ENCODE data around the gene DSG3.

Gene DSG3

GRCh38 chr18:31454066-31454708, 6.6 kb downstream of the DSG3 start:
- H3K4me2 ChIP-seq (ENCODE audit: low read length): no peak overlapping the region
- H3K79me2 ChIP-seq (ENCODE audit: low read length): no peaks in the 10 kb centered on the region
- H3K9me3 ChIP-seq (ENCODE audit: insufficient read depth, low read length): no peaks in the 10 kb centered on the region
- no peaks in the 10 kb centered on the region for H3K27me3 ChIP-seq (ENCODE audit: low read depth, low read length)
- H4K20me1 ChIP-seq (ENCODE audit: insufficient read depth, low read length): no peaks in the 10 kb centered on the region
- H3K27ac ChIP-seq (ENCODE audit: low read length): no peak overlapping the region
- no peak for TF ChIP-seq EZH2phosphoT487 (IDR thresholded peaks at IDR 0.05; ENCODE audit: low read depth)
- no peak for TF ChIP-seq CTCF (IDR thresholded peaks at IDR 0.05; ENCODE audit: low read depth, low read length)
- no peaks in the 10 kb centered on the region for H3K4me1 ChIP-seq (ENCODE audit: low read length)
- H3K36me3 ChIP-seq (replicated peaks; ENCODE audit: low read depth, low read length): no peaks in the 10 kb centered on the region
- H3K4me3 ChIP-seq (ENCODE audit: low read length): no peak overlapping the region
- no peak overlapping the region for H3K9ac ChIP-seq (ENCODE audit: low read length)
- H2AFZ ChIP-seq (ENCODE audit: low read depth, low read length): no peak overlapping the region

- Histone ChIP-seq H3K79me2 (ENCODE audit: low read length) (no peaks in the 10 kb centered on the region), H3K9me3 (ENCODE audit: insufficient read depth, low read length) (no peaks in the 10 kb centered on the region), H3K9ac (ENCODE audit: low read length) (no peak overlapping the region), H3K36me3 (replicated peaks; ENCODE audit: low read depth, low read length) (no peaks in the 10 kb centered on the region), H4K20me1 (ENCODE audit: insufficient read depth, low read length) (no peaks in the 10 kb centered on the region), H2AFZ (ENCODE audit: low read depth, low read length) (no peak overlapping the region), H3K4me3 (ENCODE audit: low read length) (no peak overlapping the region), H3K4me1 (ENCODE audit: low read length) (no peaks in the 10 kb centered on the region), H3K4me2 (ENCODE audit: low read length) (no peak overlapping the region), H3K27me3 (ENCODE audit: low read depth, low read length) (no peaks in the 10 kb centered on the region), H3K27ac (ENCODE audit: low read length) (no peak overlapping the region)
- TF ChIP-seq CTCF (IDR thresholded peaks at IDR 0.05; ENCODE audit: low read depth, low read length) (no peak), EZH2phosphoT487 (IDR thresholded peaks at IDR 0.05; ENCODE audit: low read depth) (no peak)
Measured at GRCh38 chr18:31469629-31470028, 22.1 kb downstream of the DSG3 start.

- Histone ChIP-seq H3K36me3 (replicated peaks; ENCODE audit: low read depth, low read length) (no peaks in the 10 kb centered on the region), H3K9ac (ENCODE audit: low read length) (no peak overlapping the region), H3K4me1 (ENCODE audit: low read length) (peaks cover 6% of the 10 kb centered on the region), H2AFZ (ENCODE audit: low read depth, low read length) (no peak overlapping the region), H3K4me3 (ENCODE audit: low read length) (no peak overlapping the region), H3K79me2 (ENCODE audit: low read length) (no peaks in the 10 kb centered on the region), H3K27ac (ENCODE audit: low read length) (no peak overlapping the region), H3K9me3 (ENCODE audit: insufficient read depth, low read length) (no peaks in the 10 kb centered on the region), H3K27me3 (ENCODE audit: low read depth, low read length) (no peaks in the 10 kb centered on the region), H4K20me1 (ENCODE audit: insufficient read depth, low read length) (no peaks in the 10 kb centered on the region), H3K4me2 (ENCODE audit: low read length) (no peak overlapping the region)
- TF ChIP-seq CTCF (IDR thresholded peaks at IDR 0.05; ENCODE audit: low read depth, low read length): no peak
- TF ChIP-seq EZH2phosphoT487 (IDR thresholded peaks at IDR 0.05; ENCODE audit: low read depth): no peak
Measured at GRCh38 chr18:31478688-31479087, 31.1 kb downstream of the DSG3 start.

- H3K4me2 ChIP-seq (ENCODE audit: low read length): no peak overlapping the region
- H3K36me3 ChIP-seq (replicated peaks; ENCODE audit: low read depth, low read length): no peaks in the 10 kb centered on the region
- H3K4me1 ChIP-seq (ENCODE audit: low read length): peaks cover 14% of the 10 kb centered on the region
- H3K27me3 ChIP-seq (ENCODE audit: low read depth, low read length): no peaks in the 10 kb centered on the region
- no peak for TF ChIP-seq CTCF (IDR thresholded peaks at IDR 0.05; ENCODE audit: low read depth, low read length)
- no peak for TF ChIP-seq EZH2phosphoT487 (IDR thresholded peaks at IDR 0.05; ENCODE audit: low read depth)
- H3K4me3 ChIP-seq (ENCODE audit: low read length): no peak overlapping the region
- H2AFZ ChIP-seq (ENCODE audit: low read depth, low read length): no peak overlapping the region
- no peaks in the 10 kb centered on the region for H3K9me3 ChIP-seq (ENCODE audit: insufficient read depth, low read length)
- no peaks in the 10 kb centered on the region for H4K20me1 ChIP-seq (ENCODE audit: insufficient read depth, low read length)
- no peak overlapping the region for H3K27ac ChIP-seq (ENCODE audit: low read length)
- H3K9ac ChIP-seq (ENCODE audit: low read length): no peak overlapping the region
- no peaks in the 10 kb centered on the region for H3K79me2 ChIP-seq (ENCODE audit: low read length)
Measured at GRCh38 chr18:31482051-31482450, 34.5 kb downstream of the DSG3 start.

Data from OCI-LY3 (cell line).